ENCODE results near the gene AGXT.
"Not testable (repeated sequence)": the region's sequence is repeated elsewhere in the genome, so short reads cannot be mapped to it uniquely, and the experiment has no call there.

The AGXT gene

GRCh38 chr2:240840435-240841060 is 28.1 kb upstream of the AGXT start:
- peak; percentile 72 for DNase-seq

- DNase-seq = not testable (repeated sequence)
Measured at GRCh38 chr2:240846309-240846708, 22.3 kb upstream of the AGXT start.

GRCh38 chr2:240846873-240847595 is 21.6 kb upstream of the AGXT start:
- DNase-seq = no peak

- no peak for DNase-seq
Measured at GRCh38 chr2:240847817-240848216, 20.8 kb upstream of the AGXT start.

- no peak for DNase-seq
Measured at GRCh38 chr2:240848900-240849680, 19.5 kb upstream of the AGXT start.

- no peak for DNase-seq
Measured at GRCh38 chr2:240850026-240850425, 18.6 kb upstream of the AGXT start.

GRCh38 chr2:240850756-240851077 is 17.9 kb upstream of the AGXT start:
- DNase-seq = no peak

- DNase-seq = peak; percentile 84
Measured at GRCh38 chr2:240851078-240851991, 17.3 kb upstream of the AGXT start.

- no peak for DNase-seq
Measured at GRCh38 chr2:240852671-240853314, 15.8 kb upstream of the AGXT start.

- DNase-seq = no peak
Measured at GRCh38 chr2:240855670-240856069, 13.0 kb upstream of the AGXT start.

GRCh38 chr2:240856151-240856980 is 12.3 kb upstream of the AGXT start:
- no peak for DNase-seq

- no peak for DNase-seq
Measured at GRCh38 chr2:240857039-240858008, 11.3 kb upstream of the AGXT start.

GRCh38 chr2:240858321-240858720 is 10.3 kb upstream of the AGXT start:
- DNase-seq = no peak

GRCh38 chr2:240858871-240859270 is 9.8 kb upstream of the AGXT start:
- DNase-seq = no peak

GRCh38 chr2:240861547-240861946 is 7.1 kb upstream of the AGXT start:
- DNase-seq = peak; percentile 3

GRCh38 chr2:240864475-240864874 is 4.1 kb upstream of the AGXT start:
- DNase-seq = no peak

- DNase-seq = no peak
Measured at GRCh38 chr2:240865391-240865790, 3.2 kb upstream of the AGXT start.

- no peak for DNase-seq
Measured at GRCh38 chr2:240869109-240869955, 708 bp downstream of the AGXT start.

All from OCI-M1 (cell line).